Activated naive CD4-positive, alpha-beta T cell treated with anti-CD3 and anti-CD28 coated beads for 36 hours (primary cell): ENCODE results near the gene COPS2. TPM values are rescaled to one million over a fixed set of nuclear protein-coding genes. Genes with fewer than 3 reads are reported as not detected.

Experiments
- microRNA-seq: library from miRNA; unstranded; fragments of <30 nt; microRNA quantifications from one replicate; pipeline ENCODE4 v1.2.0, GENCODE V29; 2022; ENCODE audit warnings: borderline microRNAs expressed, borderline replicate concordance
- total RNA-seq, 2 experiments: library from RNA; stranded (reverse); gene quantifications; one replicate each; pipeline ENCODE4 v1.2.3, GENCODE V29; 2021

Gene COPS2
- total RNA-seq, 2 experiments from 2014 or later: 79.7 to 86.4 TPM

Small RNAs within 50 kb of the gene (microRNA-seq; reads per million reads assigned to microRNA genes)
- not detected for gene MIR4716

Other genes starting within 250 kb of the COPS2 start
- gene SHC4, start 191.7 kb downstream of the COPS2 start, total RNA-seq: under 1 TPM; 0.21 to 0.25 TPM
- 10 to 100 TPM; 17.4 to 18.6 TPM for gene SECISBP2L, start 109.2 kb downstream of the COPS2 start, total RNA-seq
- gene GALK2, start 14.6 kb upstream of the COPS2 start, total RNA-seq: 10 to 100 TPM; 22.6 to 24.1 TPM